ENCODE data around the gene KRTAP10-4.

GRCh38 chr21:44581158-44581557, 7.6 kb downstream of the KRTAP10-4 start:
- TF ChIP-seq CTCF (IDR thresholded peaks at IDR 0.05) (no peak), POLR2A (IDR thresholded peaks at IDR 0.05) (no peak)
